Esophagus muscularis mucosa (tissue), 4 donors: ENCODE measurements around the gene CDC6. TPM values are rescaled to one million over a fixed set of nuclear protein-coding genes. Genes with fewer than 3 reads are reported as not detected.

Experiments used
- DNase-seq: peaks from one replicate; pipeline ENCODE4 v3.0.0-alpha.2; 2017; ENCODE audit errors: extremely low spot score
- H3K27ac ChIP-seq, 4 donors: fragments of 200-600 bp; sonication (generic); replicated peaks in 1 of 4; 1 replicate in 3 of 4; 2 replicates in 1 of 4; pipeline ENCODE4 v1.5.1; 2016 to 2019; ENCODE audit warnings: mild to moderate bottlenecking in 1 of 4
- H3K27me3 ChIP-seq, 4 donors: fragments of 200-600 bp; sonication (generic); one replicate each; pipeline versions ENCODE4 v1.5.1 to v1.6.0; 2016 to 2019
- H3K36me3 ChIP-seq, 4 donors: fragments of 200-600 bp; sonication (generic); one replicate each; pipeline ENCODE4 v1.5.1; 2016 to 2019
- H3K4me1 ChIP-seq, 4 donors: fragments of 200-600 bp; sonication (generic); one replicate each; pipeline ENCODE4 v1.5.1; 2016 to 2019
- H3K4me3 ChIP-seq, 4 donors: fragments of 200-600 bp; sonication (generic); 1 replicate in 2 of 4; 2 replicates in 2 of 4; pipeline ENCODE4 v1.5.1; 2016 to 2019; ENCODE audit warnings: mild to moderate bottlenecking in 4 of 4, moderate library complexity in 1 of 4
- H3K9me3 ChIP-seq, 4 donors: fragments of 200-600 bp; sonication (generic); 1 replicate in 3 of 4; 2 replicates in 1 of 4; pipeline ENCODE4 v1.5.1; 2016 to 2019
- CTCF ChIP-seq, 3 experiments: fragments of 200-600 bp in 2 of 3; fragments of 450-650 bp in 1 of 3; sonication (generic) in 2 of 3; IDR thresholded peaks; one replicate each; pipeline ENCODE4 v1.5.1; 2017 to 2019; ENCODE audit warnings: antibody characterized with exemption in 3 of 3, mild to moderate bottlenecking in 2 of 3, moderate library complexity in 1 of 3
- EP300 ChIP-seq: sonication (generic); formaldehyde crosslinking; IDR thresholded peaks from one replicate; pipeline ENCODE4 v1.6.1; 2017; ENCODE audit warnings: antibody characterized with exemption
- POLR2A ChIP-seq: fragments of 450-650 bp; IDR thresholded peaks from one replicate; pipeline ENCODE4 v1.6.1; 2017; ENCODE audit warnings: antibody characterized with exemption, moderate library complexity, mild to moderate bottlenecking, low read depth
- POLR2AphosphoS5 ChIP-seq, 2 donors: sonication (generic); formaldehyde crosslinking; IDR thresholded peaks; one replicate each; pipeline ENCODE4 v1.6.1; 2017; ENCODE audit warnings: antibody characterized with exemption in 2 of 2
- WGBS: methylation state at CpG from one replicate; pipeline ENCODE4 v1.1.5; 2018; 5-methylcytosine and 5-hydroxymethylcytosine counted together
- intact Hi-C: fragments of 100-400 bp; cut with DNase I; formaldehyde crosslinking; loops from one replicate; pipeline ENCODE4 v1.15.1; 2023
- total RNA-seq, 4 donors: library from RNA; depleted of rRNA; stranded (reverse); fragments of >200 nt; gene quantifications; one replicate each; pipeline versions ENCODE4 v1.1.0 to v1.2.1, GENCODE V29; 2016

CDC6 gene
- total RNA-seq, 4 donors from 2014 or later, result 0.32 to 0.83 (median 0.44) TPM

DNA sequence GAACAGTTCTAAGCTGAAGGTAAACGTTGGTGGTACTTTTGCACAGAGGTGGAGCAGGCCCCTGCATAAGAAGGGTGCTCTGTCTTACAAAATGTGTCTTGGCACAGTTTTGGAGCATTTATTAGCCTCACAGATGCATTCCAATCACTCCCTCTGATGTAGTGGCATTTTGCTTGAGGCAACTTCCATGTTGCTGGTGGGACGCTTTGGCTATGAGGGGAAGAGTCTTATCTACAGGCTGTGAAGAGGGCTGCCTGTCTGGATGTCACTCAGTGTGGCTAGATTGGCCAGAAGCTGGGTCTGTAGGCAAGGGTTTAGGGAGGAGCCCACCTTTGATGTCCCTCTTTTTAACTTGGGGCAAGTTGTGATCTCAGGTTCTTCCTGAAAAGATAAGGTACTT lies 18.7 kb downstream of the CDC6 start:
- no peak for DNase-seq
- H3K4me1 ChIP-seq, result peaks cover 65 to 79% (median 73%) of the 10 kb centered on the region in 4 donors
- H3K9me3 ChIP-seq, result no peaks in the 10 kb centered on the region
- intact Hi-C loops, result loop anchor here (10.0 kb wide), 1 partner anchor 108 kb away; the partner anchor contains the start of gene TOP2A
- H3K27me3 ChIP-seq, result no peaks in the 10 kb centered on the region
- WGBS, result 68% methylated on average over 2 of the region's 2 CpGs
- H3K4me3 ChIP-seq, result no peak overlapping the region
- H3K27ac ChIP-seq, result peak overlapping the region in 3 of 4 donors; percentile 71 to 96 (median 95)
- no peaks in the 10 kb centered on the region for H3K36me3 ChIP-seq
- no peak for TF ChIP-seq CTCF (IDR thresholded peaks at IDR 0.05)
- no peak for TF ChIP-seq POLR2A
- TF ChIP-seq EP300, result no peak
- no peak for TF ChIP-seq POLR2AphosphoS5 (IDR thresholded peaks at IDR 0.05)

DNA sequence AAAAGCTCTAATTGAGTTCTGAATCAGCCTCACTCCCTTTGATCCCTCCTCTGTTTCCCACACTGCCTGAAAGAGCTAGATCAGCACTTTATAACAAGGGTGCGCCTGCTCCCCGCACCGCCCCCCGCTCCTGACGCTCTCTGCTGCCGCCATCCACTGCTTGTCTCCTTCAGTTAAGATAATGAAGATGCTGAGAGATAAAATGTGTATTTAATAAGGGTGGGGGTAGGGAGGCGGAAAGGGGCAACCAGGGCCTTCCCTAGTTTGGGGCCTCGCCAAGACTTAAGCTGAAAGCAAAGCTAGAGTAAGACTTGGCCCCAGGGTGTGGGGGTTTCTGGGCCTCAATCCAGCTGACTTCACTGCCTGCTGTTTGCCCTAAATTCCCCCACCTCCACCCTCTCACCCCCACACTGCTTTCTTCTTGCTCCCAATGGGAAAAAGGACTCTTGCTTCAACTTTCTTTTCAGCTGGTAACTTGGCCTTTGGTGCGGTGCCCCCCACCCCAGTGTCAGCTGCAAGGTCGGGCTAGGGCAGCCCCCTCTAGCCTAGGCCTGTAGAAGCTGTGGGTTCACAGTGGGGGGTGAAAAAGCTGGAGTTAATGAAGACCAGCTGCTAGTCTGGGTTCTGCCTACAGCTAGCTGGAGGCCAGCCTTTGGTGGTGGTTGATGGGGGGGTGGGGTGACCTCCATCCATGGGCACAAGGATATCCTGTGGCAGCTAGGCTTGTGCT lies 19.5 kb downstream of the CDC6 start:
- Histone ChIP-seq H3K4me3 (no peak overlapping the region), H3K4me1 (peaks cover 73 to 87% (median 81%) of the 10 kb centered on the region in 4 donors), H3K9me3 (no peaks in the 10 kb centered on the region), H3K27ac (peak overlapping the region; percentile 53 to 96 (median 83)), H3K36me3 (no peaks in the 10 kb centered on the region), H3K27me3 (no peaks in the 10 kb centered on the region)
- intact Hi-C loops, result loop anchor here (10.0 kb wide), 1 partner anchor 108 kb away; the partner anchor contains the start of gene TOP2A
- 53% methylated on average over 10 of the region's 10 CpGs for WGBS
- no peak for TF ChIP-seq POLR2AphosphoS5 (IDR thresholded peaks at IDR 0.05)
- TF ChIP-seq CTCF (IDR thresholded peaks at IDR 0.05), result no peak
- no peak for TF ChIP-seq POLR2A
- TF ChIP-seq EP300, result no peak
- DNase-seq, result no peak

- no peak for TF ChIP-seq CTCF (IDR thresholded peaks at IDR 0.05)
- TF ChIP-seq EP300, result no peak
- TF ChIP-seq POLR2AphosphoS5 (IDR thresholded peaks at IDR 0.05), result no peak
- TF ChIP-seq POLR2A, result no peak
- WGBS, result 43% methylated on average over 3 of the region's 3 CpGs
- Histone ChIP-seq H3K4me3 (no peak overlapping the region), H3K4me1 (peaks cover 79 to 93% (median 86%) of the 10 kb centered on the region in 4 donors), H3K27ac (peak overlapping the region; percentile 53 to 96 (median 83)), H3K36me3 (no peaks in the 10 kb centered on the region), H3K27me3 (no peaks in the 10 kb centered on the region), H3K9me3 (no peaks in the 10 kb centered on the region)
- intact Hi-C loops, result loop anchor here (10.0 kb wide), 1 partner anchor 107 kb away; the partner anchor contains the start of gene TOP2A
- DNase-seq, result no peak
Measured at GRCh38 chr17:40307740-40308239, 20.1 kb downstream of the CDC6 start.

DNA sequence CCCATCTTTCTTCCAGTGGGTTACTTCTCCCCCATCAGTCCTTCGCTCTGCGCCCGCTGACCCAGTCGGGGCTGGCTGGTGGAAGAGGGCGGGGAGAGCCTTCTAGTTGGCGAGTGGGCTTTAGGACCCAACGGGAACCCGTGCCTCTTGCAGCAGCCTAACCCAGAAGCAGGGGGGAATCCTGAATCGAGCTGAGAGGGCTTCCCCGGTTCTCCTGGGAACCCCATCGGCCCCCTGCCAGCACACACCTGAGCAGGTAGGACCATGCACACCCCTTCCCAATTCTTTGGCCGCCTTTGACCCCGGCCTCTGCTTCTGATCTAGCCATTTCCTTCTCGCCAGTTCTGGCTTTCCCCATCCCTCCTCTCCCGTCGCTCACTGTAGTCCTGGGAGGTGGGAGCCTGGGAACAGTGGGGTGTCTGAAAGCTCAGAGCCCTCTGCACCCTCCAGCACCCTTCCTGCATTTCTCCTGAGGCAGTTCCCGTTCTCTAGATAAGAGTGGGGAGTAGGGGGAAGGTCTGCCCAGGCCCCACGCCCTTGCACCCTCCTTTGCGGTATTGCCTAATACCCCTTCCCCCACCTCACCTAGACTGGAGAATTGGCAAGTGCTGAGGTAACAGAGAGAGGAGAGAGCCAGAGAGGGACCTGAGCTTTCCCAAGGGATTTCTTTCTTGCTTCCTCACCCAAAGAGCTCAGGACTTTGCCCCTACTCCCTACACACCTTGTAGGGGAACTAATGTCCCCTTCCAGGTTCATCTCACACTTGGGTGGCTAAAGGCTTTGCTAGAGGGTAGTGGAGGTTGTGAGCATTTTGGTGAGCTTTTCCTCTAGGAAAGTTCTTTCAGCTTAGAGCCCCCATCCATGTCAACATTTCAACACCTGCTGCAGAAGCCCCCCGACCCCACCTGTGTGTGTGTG lies 21.6 kb downstream of the CDC6 start, which contains the start of gene RARA:
Gene RARA, plus strand, starts transcription at position 150 of the 918 bp plus-strand sequence. CDS start 22,039 bp downstream, outside the sequence.
- TF ChIP-seq POLR2AphosphoS5 (IDR thresholded peaks at IDR 0.05) (peak in 1 of 2 donors; percentile 31), CTCF (IDR thresholded peaks at IDR 0.05) (no peak), POLR2A (no peak), EP300 (no peak)
- Histone ChIP-seq H3K27me3 (no peaks in the 10 kb centered on the region), H3K4me3 (peak within 1 kb of the TSS; percentile 55 to 69 (median 56)), H3K4me1 (peaks cover 80 to 93% (median 87%) of the 10 kb centered on the region in 4 donors), H3K9me3 (no peaks in the 10 kb centered on the region), H3K36me3 (no peaks in the 10 kb centered on the region), H3K27ac (peak within 1 kb of the TSS; percentile 94 to 98 (median 96))
- DNase-seq, result no peak
- intact Hi-C loops, result loop anchor here (10.0 kb wide), 1 partner anchor 106 kb away; the partner anchor contains the start of gene TOP2A
- WGBS, result 10% methylated on average over 18 of the region's 20 CpGs
